Motor neuron (in vitro differentiated cells): ENCODE measurements around the gene DNAJC15. TPM values are rescaled to one million over a fixed set of nuclear protein-coding genes. Genes with fewer than 3 reads are reported as not detected.

Source experiments
- ATAC-seq, 8 experiments: fragments of 200-7000 bp; cut with Tn5 transposase; replicated peaks in 6 of 8; 2 replicates each; pipeline ENCODE4 v1.8.0; 2021; ENCODE audit warnings: mild to moderate bottlenecking in 8 of 8, moderate library complexity in 8 of 8
- H3K27ac ChIP-seq, 2 donors: fragments of 250-450 bp; sonication (Bioruptor Pico); 2 replicates each; pipeline ENCODE4 v1.9.0; 2021; ENCODE audit warnings: antibody characterized with exemption in 2 of 2, mild to moderate bottlenecking in 2 of 2, moderate library complexity in 1 of 2
- H3K4me1 ChIP-seq, 2 donors: fragments of 250-450 bp; sonication (Bioruptor Pico); replicated peaks in 1 of 2; 2 replicates each; pipeline ENCODE4 v1.6.1; 2021; ENCODE audit warnings: antibody characterized with exemption in 2 of 2, mild to moderate bottlenecking in 2 of 2, moderate library complexity in 1 of 2
- H3K4me3 ChIP-seq, 5 donors: fragments of 250-450 bp; sonication (Bioruptor Pico); 2 replicates each; pipeline ENCODE4 v1.9.0; 2021; ENCODE audit warnings: antibody characterized with exemption in 5 of 5, mild to moderate bottlenecking in 5 of 5, moderate library complexity in 4 of 5
- WGBS, 10 experiments: fragments of 450-650 bp; shearing (Covaris generic); methylation state at CpG; one replicate each; pipeline ENCODE4 v1.0.0; 2022; 5-methylcytosine and 5-hydroxymethylcytosine counted together
- in situ Hi-C, 9 experiments: fragments of 400-800 bp; cut with MboI; loops; one replicate each; pipeline ENCODE4 v1.15.0; 2021; ENCODE audit warnings: low sequenced_read_pairs in 9 of 9, low pct_unique_long_range_greater_than_20kb in 2 of 9; ENCODE audit not compliant: unreplicated experiment in 9 of 9
- total RNA-seq, 8 experiments: library from RNA; unstranded; fragments of 300-600 nt; gene quantifications; 2 replicates each; pipeline versions ENCODE4 v1.2.3 to v1.2.4, GENCODE V29; 2022

DNAJC15 gene
- total RNA-seq, 8 experiments from 2014 or later = 0.13 to 14.4 (median 1.9) TPM

GRCh38 chr13:43110658-43111057 lies 87.3 kb downstream of the DNAJC15 start:
- Histone ChIP-seq H3K27ac (no peak overlapping the region), H3K4me1 (peaks cover 4 to 33% of the 10 kb centered on the region in 2 donors), H3K4me3 (no peak overlapping the region)
- in situ Hi-C loops = loop anchor here in 1 of 9 experiments (25.0 kb wide), 1 partner anchor 677 kb away; the partner anchor contains the start of gene ENOX1
- WGBS, 10 experiments = 50 to 100% (median 96%) methylated on average over 1 to 2 of the region's 2 CpGs; no CpG with 5 or more reads in 2 of the 10 experiments
- peak in 1 of 8 experiments; percentile 29 for ATAC-seq

GRCh38 chr13:43111559-43112400 lies 88.4 kb downstream of the DNAJC15 start:
- H3K27ac ChIP-seq = no peak overlapping the region
- peaks cover 9 to 36% of the 10 kb centered on the region in 2 donors for H3K4me1 ChIP-seq
- 44 to 94% (median 81%) methylated on average over 2 to 6 of the region's 7 CpGs; no CpG with 5 or more reads in 1 of the 10 experiments for WGBS, 10 experiments
- in situ Hi-C loops = loop anchor here in 1 of 9 experiments (25.0 kb wide), 1 partner anchor 676 kb away; the partner anchor contains the start of gene ENOX1
- ATAC-seq = peak in 2 of 8 experiments; percentile 40 to 75
- H3K4me3 ChIP-seq = no peak overlapping the region

- in situ Hi-C loops = loop anchor here in 1 of 9 experiments (25.0 kb wide), 1 partner anchor 674 kb away; the partner anchor contains the start of gene ENOX1
- Histone ChIP-seq H3K4me1 (peaks cover 9 to 31% of the 10 kb centered on the region in 2 donors), H3K4me3 (no peak overlapping the region), H3K27ac (no peak overlapping the region)
- ATAC-seq = peak in 3 of 8 experiments; percentile 33 to 97 (median 60)
- WGBS, 10 experiments = 40 to 100% (median 91%) methylated on average over 1 of the region's 1 CpG
Measured at GRCh38 chr13:43113603-43114002, 90.2 kb downstream of the DNAJC15 start.

- 40 to 100% (median 94%) methylated on average over 1 of the region's 1 CpG; no CpG with 5 or more reads in 4 of the 10 experiments for WGBS, 10 experiments
- ATAC-seq = peak in 1 of 8 experiments; percentile 43
Measured at GRCh38 chr13:43114504-43114903, 91.1 kb downstream of the DNAJC15 start.

GRCh38 chr13:43115141-43115540 lies 91.8 kb downstream of the DNAJC15 start:
- 21 to 100% (median 85%) methylated on average over 1 to 3 of the region's 3 CpGs; no CpG with 5 or more reads in 1 of the 10 experiments for WGBS, 10 experiments
- ATAC-seq = peak in 2 of 8 experiments; percentile 56 to 80
- Histone ChIP-seq H3K4me1 (peaks cover 16 to 37% of the 10 kb centered on the region in 2 donors), H3K27ac (no peak overlapping the region), H3K4me3 (no peak overlapping the region)
- in situ Hi-C loops = loop anchor here in 1 of 9 experiments (25.0 kb wide), 1 partner anchor 672 kb away; the partner anchor contains the start of gene ENOX1

More at GRCh38 chr13:43114504-43114903, 91.1 kb downstream of the DNAJC15 start:
- in situ Hi-C loops = loop anchor here in 1 of 9 experiments (25.0 kb wide), 1 partner anchor 673 kb away; the partner anchor contains the start of gene ENOX1
- Histone ChIP-seq H3K27ac (no peak overlapping the region), H3K4me3 (no peak overlapping the region), H3K4me1 (peaks cover 14 to 37% of the 10 kb centered on the region in 2 donors)

- Histone ChIP-seq H3K4me1 (peaks cover 16 to 29% of the 10 kb centered on the region in 2 donors), H3K27ac (no peak overlapping the region), H3K4me3 (no peak overlapping the region)
- in situ Hi-C loops = loop anchor here in 1 of 9 experiments (25.0 kb wide), 1 partner anchor 671 kb away; the partner anchor contains the start of gene ENOX1
- ATAC-seq = no peak
- WGBS, 10 experiments = 85 to 100% (median 96%) methylated on average over 1 to 5 of the region's 7 CpGs
Measured at GRCh38 chr13:43116242-43116641, 92.9 kb downstream of the DNAJC15 start.

- ATAC-seq = no peak
- no peak overlapping the region for H3K4me3 ChIP-seq
- WGBS, 10 experiments = 52 to 100% (median 89%) methylated on average over 2 to 6 of the region's 6 CpGs; no CpG with 5 or more reads in 1 of the 10 experiments
- peaks cover 16 to 22% of the 10 kb centered on the region in 2 donors for H3K4me1 ChIP-seq
- in situ Hi-C loops = loop anchor here in 1 of 9 experiments (25.0 kb wide), 1 partner anchor 669 kb away; the partner anchor contains the start of gene ENOX1
- no peak overlapping the region for H3K27ac ChIP-seq
Measured at GRCh38 chr13:43118521-43118920, 95.1 kb downstream of the DNAJC15 start.

GRCh38 chr13:43119206-43119605 lies 95.8 kb downstream of the DNAJC15 start:
- Histone ChIP-seq H3K27ac (peak overlapping the region in 1 of 2 donors; percentile 23), H3K4me1 (peaks cover 16 to 22% of the 10 kb centered on the region in 2 donors), H3K4me3 (no peak overlapping the region)
- 50 to 90% (median 72%) methylated on average over 1 to 4 of the region's 6 CpGs; no CpG with 5 or more reads in 3 of the 10 experiments for WGBS, 10 experiments
- peak in 2 of 8 experiments; percentile 20 to 40 for ATAC-seq
- in situ Hi-C loops = loop anchor here in 1 of 9 experiments (25.0 kb wide), 1 partner anchor 668 kb away; the partner anchor contains the start of gene ENOX1

GRCh38 chr13:43122791-43123190 lies 99.4 kb downstream of the DNAJC15 start:
- Histone ChIP-seq H3K4me1 (peaks cover 15 to 17% of the 10 kb centered on the region in 2 donors), H3K27ac (no peak overlapping the region), H3K4me3 (no peak overlapping the region)
- 40 to 100% (median 79%) methylated on average over 1 to 6 of the region's 6 CpGs; no CpG with 5 or more reads in 1 of the 10 experiments for WGBS, 10 experiments
- in situ Hi-C loops = loop anchor here in 1 of 9 experiments (25.0 kb wide), 1 partner anchor 665 kb away; the partner anchor contains the start of gene ENOX1
- ATAC-seq = no peak

GRCh38 chr13:43123856-43124255 lies 100.5 kb downstream of the DNAJC15 start:
- in situ Hi-C loops = loop anchor here in 1 of 9 experiments (25.0 kb wide), 1 partner anchor 663 kb away; the partner anchor contains the start of gene ENOX1
- peaks cover 22 to 27% of the 10 kb centered on the region in 2 donors for H3K4me1 ChIP-seq
- no peak overlapping the region for H3K27ac ChIP-seq
- no peak for ATAC-seq
- 78 to 100% (median 97%) methylated on average over 1 to 6 of the region's 6 CpGs; no CpG with 5 or more reads in 3 of the 10 experiments for WGBS, 10 experiments
- no peak overlapping the region for H3K4me3 ChIP-seq

- no peak overlapping the region for H3K27ac ChIP-seq
- 67 to 100% (median 90%) methylated on average over 1 to 8 of the region's 8 CpGs; no CpG with 5 or more reads in 3 of the 10 experiments for WGBS, 10 experiments
- in situ Hi-C loops = loop anchor here in 1 of 9 experiments (25.0 kb wide), 1 partner anchor 663 kb away; the partner anchor contains the start of gene ENOX1
Measured at GRCh38 chr13:43124490-43124889, 101.1 kb downstream of the DNAJC15 start.

GRCh38 chr13:43126420-43126819 lies 103.0 kb downstream of the DNAJC15 start:
- Histone ChIP-seq H3K4me1 (peaks cover 28 to 37% of the 10 kb centered on the region in 2 donors), H3K27ac (no peak overlapping the region), H3K4me3 (no peak overlapping the region)
- ATAC-seq = peak in 6 of 8 experiments; percentile 26 to 97 (median 65)
- in situ Hi-C loops = no loop called here
- 61 to 86% (median 78%) methylated on average over 2 to 4 of the region's 4 CpGs; no CpG with 5 or more reads in 6 of the 10 experiments for WGBS, 10 experiments

More at GRCh38 chr13:43124490-43124889, 101.1 kb downstream of the DNAJC15 start:
- no peak overlapping the region for H3K4me3 ChIP-seq
- ATAC-seq = no peak
- peaks cover 23 to 27% of the 10 kb centered on the region in 2 donors for H3K4me1 ChIP-seq
